HEK293 (cell line): ENCODE data around the gene CSNK1A1.

Experiments used
- CTCF ChIP-seq: fragments of 450-650 bp; formaldehyde crosslinking; IDR thresholded peaks from 2 replicates; pipeline ENCODE4 v1.5.1; 2016; ENCODE audit warnings: missing biosample characterization, missing genetic modification characterization
- KLF9 ChIP-seq: fragments of 450-650 bp; formaldehyde crosslinking; IDR thresholded peaks from 2 replicates; pipeline ENCODE4 v1.5.1; 2016; ENCODE audit warnings: missing biosample characterization, missing genetic modification characterization, low read depth
- ZNF561 ChIP-seq: fragments of 450-650 bp; IDR thresholded peaks from 2 replicates; pipeline ENCODE4 v1.5.1; 2018; ENCODE audit warnings: missing biosample characterization, missing genetic modification characterization, borderline replicate concordance
- ZNF701 ChIP-seq: fragments of 450-650 bp; formaldehyde crosslinking; IDR thresholded peaks from 2 replicates; pipeline ENCODE4 v1.5.1; 2016; ENCODE audit warnings: missing biosample characterization, missing genetic modification characterization
- ZNF830 ChIP-seq: fragments of 450-650 bp; IDR thresholded peaks from 2 replicates; pipeline ENCODE4 v1.5.0; 2018; ENCODE audit warnings: missing biosample characterization, missing genetic modification characterization, low read depth, mild to moderate bottlenecking, moderate library complexity

DNA sequence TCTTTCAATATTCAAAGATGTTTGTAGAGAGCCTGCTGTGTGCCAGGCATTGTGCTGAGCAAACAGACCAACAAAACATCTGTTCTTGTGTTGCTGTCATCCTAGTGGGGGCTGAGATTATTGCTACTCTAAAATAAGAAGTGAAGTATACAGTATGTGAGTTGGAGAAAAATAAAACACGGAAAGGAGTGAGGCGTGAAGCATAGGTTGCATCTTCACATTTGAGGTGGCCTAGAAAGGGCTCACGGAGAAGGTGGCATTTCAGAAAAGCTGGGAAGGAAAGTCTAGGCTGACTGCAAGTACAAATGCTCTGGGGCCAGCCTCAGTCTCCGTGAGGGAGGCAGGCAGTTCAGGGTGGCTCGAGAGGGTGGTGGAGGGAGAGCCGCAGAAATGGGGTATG, 80.3 kb downstream of the CSNK1A1 start:
- no peak for TF ChIP-seq CTCF
- no peak for TF ChIP-seq KLF9 (tag by site-specific recombination)
- no peak for TF ChIP-seq ZNF561 (tag by site-specific recombination)
- TF ChIP-seq ZNF830 (tag by site-specific recombination): no peak
- TF ChIP-seq ZNF701 (tag by site-specific recombination): no peak
